HepG2 (cell line): ENCODE data around the gene GATC. TPM values are rescaled to one million over a fixed set of nuclear protein-coding genes. Genes with fewer than 3 reads are reported as not detected.

Source experiments
- AKAP8 ChIP-seq: sonication (generic); formaldehyde crosslinking; IDR thresholded peaks from 2 replicates; pipeline ENCODE4 v1.5.1; 2020; ENCODE audit warnings: mild to moderate bottlenecking, missing genetic modification reagents
- BATF2 ChIP-seq: sonication (generic); formaldehyde crosslinking; IDR thresholded peaks from 2 replicates; pipeline ENCODE4 v1.8.0; 2022; ENCODE audit warnings: mild to moderate bottlenecking, missing genetic modification reagents, moderate library complexity
- BCL3 ChIP-seq: sonication (generic); formaldehyde crosslinking; IDR thresholded peaks from 2 replicates; pipeline ENCODE4 v1.5.1; 2020; ENCODE audit warnings: mild to moderate bottlenecking, missing genetic modification reagents, moderate library complexity
- E2F1 ChIP-seq: sonication (generic); formaldehyde crosslinking; IDR thresholded peaks from 2 replicates; pipeline ENCODE4 v1.5.0; 2020; ENCODE audit warnings: missing genetic modification reagents
- ELK4 ChIP-seq: sonication (generic); formaldehyde crosslinking; IDR thresholded peaks from 2 replicates; pipeline ENCODE4 v1.9.0; 2021; ENCODE audit warnings: missing genetic modification reagents, borderline replicate concordance
- MED13 ChIP-seq: sonication (generic); formaldehyde crosslinking; IDR thresholded peaks from 2 replicates; pipeline ENCODE4 v1.5.0; 2020; ENCODE audit warnings: missing genetic modification reagents
- MXD3 ChIP-seq: IDR thresholded peaks from 2 replicates; pipeline ENCODE4 v1.6.1; 2016; ENCODE audit warnings: mild to moderate bottlenecking, missing biosample characterization, missing genetic modification reagents
- MZF1 ChIP-seq: sonication (generic); formaldehyde crosslinking; IDR thresholded peaks from 2 replicates; pipeline ENCODE4 v1.8.1; 2023; ENCODE audit warnings: mild to moderate bottlenecking, missing genetic modification reagents, borderline replicate concordance
- NFKB2 ChIP-seq: sonication (generic); formaldehyde crosslinking; IDR thresholded peaks from 2 replicates; pipeline ENCODE4 v1.4.0; 2020; ENCODE audit warnings: missing genetic modification reagents, borderline replicate concordance
- PHF20 ChIP-seq: sonication (generic); formaldehyde crosslinking; IDR thresholded peaks from 2 replicates; pipeline ENCODE4 v1.5.0; 2020; ENCODE audit warnings: mild to moderate bottlenecking, missing genetic modification reagents
- PRDM10 ChIP-seq: sonication (generic); formaldehyde crosslinking; IDR thresholded peaks from 2 replicates; pipeline ENCODE4 v1.4.0; 2020; ENCODE audit warnings: low read depth, missing genetic modification reagents
- RORA ChIP-seq: sonication (generic); formaldehyde crosslinking; IDR thresholded peaks from 2 replicates; pipeline ENCODE4 v1.5.0; 2020; ENCODE audit warnings: mild to moderate bottlenecking, missing genetic modification reagents, moderate library complexity
- SKI ChIP-seq: fragments of 450-650 bp; IDR thresholded peaks from one replicate; pipeline ENCODE4 v1.6.1; 2018; ENCODE audit warnings: mild to moderate bottlenecking; ENCODE audit not compliant: partially characterized antibody
- SP140L ChIP-seq: sonication (generic); formaldehyde crosslinking; IDR thresholded peaks from 2 replicates; pipeline ENCODE4 v1.4.0; 2020; ENCODE audit warnings: missing genetic modification reagents, borderline replicate concordance
- STAT5B ChIP-seq: sonication (generic); formaldehyde crosslinking; IDR thresholded peaks from 2 replicates; pipeline ENCODE4 v1.4.0; 2020; ENCODE audit warnings: missing genetic modification reagents
- ZBTB7B ChIP-seq: sonication (generic); formaldehyde crosslinking; IDR thresholded peaks from 2 replicates; pipeline ENCODE4 v1.4.0; 2020; ENCODE audit warnings: missing genetic modification reagents
- ZNF232 ChIP-seq: sonication (generic); formaldehyde crosslinking; IDR thresholded peaks from 2 replicates; pipeline ENCODE4 v1.4.0; 2020; ENCODE audit warnings: missing genetic modification reagents, borderline replicate concordance
- ZNF432 ChIP-seq: sonication (generic); formaldehyde crosslinking; IDR thresholded peaks from 2 replicates; pipeline ENCODE4 v1.5.0; 2020; ENCODE audit warnings: missing genetic modification reagents, mild to moderate bottlenecking, borderline replicate concordance
- ZNF446 ChIP-seq: sonication (generic); formaldehyde crosslinking; IDR thresholded peaks from 2 replicates; pipeline ENCODE4 v1.5.0; 2020; ENCODE audit warnings: mild to moderate bottlenecking, missing genetic modification reagents
- ZNF768 ChIP-seq: sonication (generic); formaldehyde crosslinking; IDR thresholded peaks from 2 replicates; pipeline ENCODE4 v1.4.0; 2020; ENCODE audit warnings: missing genetic modification reagents
- ZNF841 ChIP-seq: sonication (generic); formaldehyde crosslinking; IDR thresholded peaks from 2 replicates; pipeline ENCODE4 v1.8.1; 2023; ENCODE audit warnings: missing genetic modification reagents, borderline replicate concordance
- polyA plus RNA-seq, 8 experiments: library from polyadenylated mRNA; depleted of rRNA in 3 of 8; stranded (reverse) in 7 of 8; unstranded in 1 of 8; fragments of >200 nt; fragmentation: Illumina TruSeq in 4 of 8; extraction: Trizol in 4 of 8; gene quantifications; 2 replicates each; pipeline versions ENCODE4 v1.2.1 to v1.2.3, GENCODE V29; 2011 to 2016; ENCODE audit warnings: low read depth in 4 of 8, missing spikeins in 1 of 8, mixed read lengths in 1 of 8; ENCODE audit not compliant: insufficient read depth in 1 of 8
- total RNA-seq, 5 experiments: library from RNA; depleted of rRNA; stranded (reverse); fragments of >200 nt; fragmentation: Illumina TruSeq; extraction: Trizol; gene quantifications; 2 replicates each; pipeline ENCODE4 v1.2.3, GENCODE V29; 2016; ENCODE audit warnings: low read depth in 1 of 5

Gene GATC
- total and polyA plus RNA-seq, 2 of the 13 experiments (the other 11 are each of a cell fraction or from before 2014, with no cell fraction given) = 17.7 to 29.7 TPM

GRCh38 chr12:120437735-120438494 lies 8.3 kb upstream of the GATC start, which contains the start of gene COX6A1 (continued):
- TF ChIP-seq ZNF432 = no peak
- TF ChIP-seq SKI = no peak
- TF ChIP-seq PRDM10 = 0 out of 2 replicates have a peak, but pooled peaks have one; percentile 63
- no peak for TF ChIP-seq ZNF841 (CRISPR knock-in tag)
- TF ChIP-seq ZNF232 = 0 out of 2 replicates have a peak, but pooled peaks have one; percentile 35
- 0 out of 2 replicates have a peak, but pooled peaks have one; percentile 42 for TF ChIP-seq MZF1 (CRISPR knock-in tag)
- no peak; the same call in 1 of the 2 replicates for TF ChIP-seq MED13 (CRISPR knock-in tag)
- no peak for TF ChIP-seq RORA (CRISPR knock-in tag)
- TF ChIP-seq PHF20 = peak; percentile 80
- TF ChIP-seq BATF2 (CRISPR knock-in tag) = no peak
- peak; percentile 77; the same call in 1 of the 2 replicates for TF ChIP-seq NFKB2 (CRISPR knock-in tag)
- no peak for TF ChIP-seq E2F1 (CRISPR knock-in tag)
- TF ChIP-seq ZNF446 (CRISPR knock-in tag) = no peak
- TF ChIP-seq BCL3 (CRISPR knock-in tag) = peak; percentile 71; the same call in 1 of the 2 replicates
- no peak for TF ChIP-seq ZBTB7B (CRISPR knock-in tag)
- TF ChIP-seq MXD3 (CRISPR knock-in tag) = peak; percentile 79
- peak; percentile 74 for TF ChIP-seq ZNF768 (CRISPR knock-in tag)
- TF ChIP-seq SP140L = no peak
- TF ChIP-seq AKAP8 (CRISPR knock-in tag) = no peak
- no peak for TF ChIP-seq STAT5B (CRISPR knock-in tag)
- TF ChIP-seq ELK4 = no peak
